GM18867 (cell line): ENCODE data around the gene FOXO6.

Experiments
- ATAC-seq: cut with Tn5 transposase; IDR thresholded peaks from one replicate; pipeline ENCODE4 v1.9.1; 2021; ENCODE audit warnings: mild to moderate bottlenecking, moderate library complexity; ENCODE audit not compliant: unreplicated experiment

FOXO6 gene

GRCh38 chr1:41419584-41420295, 58.5 kb downstream of the FOXO6 start:
- ATAC-seq: no peak

GRCh38 chr1:41420351-41420750, 59.1 kb downstream of the FOXO6 start:
- no peak for ATAC-seq

- no peak for ATAC-seq
Observed at GRCh38 chr1:41420860-41421259, 59.6 kb downstream of the FOXO6 start.

- no peak for ATAC-seq
Observed at GRCh38 chr1:41422306-41422705, 61.1 kb downstream of the FOXO6 start.

GRCh38 chr1:41423511-41424191, 62.4 kb downstream of the FOXO6 start:
- ATAC-seq: no peak

GRCh38 chr1:41424581-41425118, 63.4 kb downstream of the FOXO6 start:
- ATAC-seq: no peak

- no peak for ATAC-seq
Observed at GRCh38 chr1:41425369-41425768, 64.1 kb downstream of the FOXO6 start.

- no peak for ATAC-seq
Observed at GRCh38 chr1:41426201-41426890, 65.1 kb downstream of the FOXO6 start.

- ATAC-seq: no peak
Observed at GRCh38 chr1:41427122-41427913, 66.1 kb downstream of the FOXO6 start.

GRCh38 chr1:41427916-41428737, 66.9 kb downstream of the FOXO6 start:
- ATAC-seq: no peak

GRCh38 chr1:41428738-41429640, 67.8 kb downstream of the FOXO6 start:
- no peak for ATAC-seq

GRCh38 chr1:41429641-41430035, 68.4 kb downstream of the FOXO6 start:
- ATAC-seq: no peak

- ATAC-seq: no peak
Observed at GRCh38 chr1:41430069-41430468, 68.8 kb downstream of the FOXO6 start.

GRCh38 chr1:41430582-41430981, 69.3 kb downstream of the FOXO6 start:
- no peak for ATAC-seq

GRCh38 chr1:41431490-41432350, 70.5 kb downstream of the FOXO6 start:
- no peak for ATAC-seq
